SK-N-SH (cell line): ENCODE measurements around the gene SPATC1L. TPM values are rescaled to one million over a fixed set of nuclear protein-coding genes. Genes with fewer than 3 reads are reported as not detected.

Experiments
- CTCF ChIA-PET: fragments of 300-600, 350-600 bp; formaldehyde crosslinking; extraction: SDS; loops from one replicate; lab custom pipeline; 2021; lab: Yijun Ruan, JAX
- POLR2A ChIA-PET: fragments of 350-600 bp; sonication (Branson Sonifier 250); formaldehyde crosslinking; extraction: SDS; loops from one replicate; lab custom pipeline; 2020; ENCODE audit warnings: antibody characterized with exemption, inconsistent platforms; lab: Yijun Ruan, JAX
- DNase-seq: peaks from one replicate; pipeline ENCODE4 v3.0.0; 2012
- H2AFZ ChIP-seq: fragments of 200-600 bp; sonication (generic); 2 replicates; pipeline ENCODE4 v1.8.1; 2016; ENCODE audit warnings: antibody characterized with exemption, mild to moderate bottlenecking, low read depth
- H3F3A ChIP-seq: fragments of 200-600 bp; sonication (generic); replicated peaks from 2 replicates; pipeline ENCODE3; 2016; ENCODE audit warnings: antibody characterized with exemption, mild to moderate bottlenecking; ENCODE audit not compliant: insufficient read depth
- H3K27ac ChIP-seq, 2 experiments: fragments of 200-500 bp in 1 of 2; fragments of 200-600 bp in 1 of 2; sonication (Bioruptor generic) in 1 of 2; sonication (generic), shearing (Covaris generic) in 1 of 2; 2 replicates each; pipeline versions ENCODE4 v1.5.1 to v1.6.1; 2014 to 2016; ENCODE audit warnings: low read depth in 2 of 2, inconsistent platforms in 1 of 2, low read length in 1 of 2, mild to moderate bottlenecking in 1 of 2, mixed read lengths in 1 of 2
- H3K27me3 ChIP-seq: fragments of 200-600 bp; sonication (generic), shearing (Covaris generic); 2 replicates; pipeline ENCODE4 v1.6.1; 2016; ENCODE audit warnings: mixed run types; ENCODE audit not compliant: insufficient read depth
- H3K36me3 ChIP-seq, 2 experiments: fragments of 200-500 bp in 1 of 2; fragments of 200-600 bp in 1 of 2; sonication (Bioruptor generic) in 1 of 2; sonication (generic) in 1 of 2; replicated peaks in 1 of 2; 2 replicates each; pipeline versions ENCODE3 to v1.5.1; 2014 to 2016; ENCODE audit warnings: low read length in 1 of 2, mild to moderate bottlenecking in 1 of 2; ENCODE audit not compliant: insufficient read depth in 2 of 2, control insufficient read depth in 1 of 2
- H3K4me1 ChIP-seq, 2 experiments: fragments of 200-500 bp in 1 of 2; fragments of 200-600 bp in 1 of 2; sonication (Bioruptor generic) in 1 of 2; sonication (generic), shearing (Covaris generic) in 1 of 2; 2 replicates each; pipeline versions ENCODE4 v1.5.1 to v1.6.1; 2014 to 2016; ENCODE audit warnings: low read depth in 1 of 2, low read length in 1 of 2, mixed run types in 1 of 2; ENCODE audit not compliant: insufficient read depth in 2 of 2, control insufficient read depth in 1 of 2
- H3K4me2 ChIP-seq: fragments of 200-600 bp; sonication (generic), shearing (Covaris generic); 2 replicates; pipeline ENCODE4 v1.6.1; 2017; ENCODE audit warnings: mixed run types
- H3K4me3 ChIP-seq, 2 experiments: fragments of 200-500 bp in 1 of 2; fragments of 200-600 bp in 1 of 2; sonication (Bioruptor generic) in 1 of 2; sonication (generic), shearing (Covaris generic) in 1 of 2; 2 replicates each; pipeline versions ENCODE4 v1.5.1 to v1.8.1; 2014 to 2016; ENCODE audit warnings: low read depth in 2 of 2, inconsistent platforms in 1 of 2, low read length in 1 of 2, mild to moderate bottlenecking in 1 of 2, mixed read lengths in 1 of 2, moderate library complexity in 1 of 2
- H3K79me2 ChIP-seq: fragments of 200-600 bp; sonication (generic); 2 replicates; pipeline ENCODE4 v1.8.1; 2017; ENCODE audit warnings: mild to moderate bottlenecking; ENCODE audit not compliant: insufficient read depth
- H3K9ac ChIP-seq: fragments of 200-600 bp; sonication (generic); 2 replicates; pipeline ENCODE4 v1.6.1; 2017; ENCODE audit warnings: mixed run types
- H3K9me2 ChIP-seq: fragments of 200-600 bp; sonication (generic); 2 replicates; pipeline ENCODE4 v1.6.1; 2017; ENCODE audit warnings: mixed run types
- H3K9me3 ChIP-seq: fragments of 200-600 bp; sonication (generic); 2 replicates; pipeline ENCODE4 v1.6.1; 2017; ENCODE audit warnings: mixed run types, mild to moderate bottlenecking, moderate library complexity
- H4K20me1 ChIP-seq: fragments of 200-600 bp; sonication (generic); 2 replicates; pipeline ENCODE4 v1.6.1; 2017; ENCODE audit warnings: mild to moderate bottlenecking, mixed run types; ENCODE audit not compliant: insufficient read depth
- EP300 ChIP-seq, 2 experiments: IDR thresholded peaks; 2 replicates each; pipeline versions ENCODE4 v1.4.0 to v1.6.1; 2012; ENCODE audit warnings: borderline replicate concordance in 1 of 2, low read depth in 1 of 2, low read length in 1 of 2
- EZH2phosphoT487 ChIP-seq: fragments of 200-600 bp; sonication (generic); IDR thresholded peaks from 2 replicates; pipeline ENCODE4 v1.6.1; 2017; ENCODE audit warnings: low read depth, mixed run types, mild to moderate bottlenecking, antibody characterized with exemption, moderate library complexity, borderline replicate concordance
- MEF2A ChIP-seq: IDR thresholded peaks from 2 replicates; pipeline ENCODE4 v1.4.0; 2012; ENCODE audit warnings: low read depth, borderline replicate concordance
- NFIC ChIP-seq: IDR thresholded peaks from 2 replicates; pipeline ENCODE4 v1.4.0; 2012; ENCODE audit warnings: borderline replicate concordance
- NRF1 ChIP-seq: IDR thresholded peaks from 2 replicates; pipeline ENCODE4 v1.6.1; 2012; ENCODE audit warnings: low read depth, mild to moderate bottlenecking, low read length
- RCOR1 ChIP-seq: fragments of 150-350 bp; IDR thresholded peaks from 2 replicates; pipeline ENCODE4 v1.6.1; 2017; ENCODE audit warnings: antibody characterized with exemption, low read length
- RFX5 ChIP-seq: IDR thresholded peaks from 2 replicates; pipeline ENCODE4 v1.6.1; 2012; ENCODE audit warnings: mild to moderate bottlenecking, improper control_type of control experiment, low read length
- SIN3A ChIP-seq: IDR thresholded peaks from 2 replicates; pipeline ENCODE4 v1.6.1; 2012; ENCODE audit warnings: low read depth, mild to moderate bottlenecking, low read length, moderate library complexity, borderline replicate concordance
- SMC3 ChIP-seq: IDR thresholded peaks from 2 replicates; pipeline ENCODE4 v1.6.1; 2012; ENCODE audit warnings: low read depth, low read length, improper control_type of control experiment
- TAF1 ChIP-seq: IDR thresholded peaks from 2 replicates; pipeline ENCODE4 v1.6.1; 2012; ENCODE audit warnings: low read depth, mild to moderate bottlenecking, low read length, moderate library complexity, borderline replicate concordance
- YY1 ChIP-seq: IDR thresholded peaks from 2 replicates; pipeline ENCODE4 v1.4.0; 2012; ENCODE audit warnings: low read depth, mild to moderate bottlenecking
- WGBS: methylation state at CpG from one replicate; pipeline ENCODE4 v1.1.6; 2017; ENCODE audit warnings: low lambda C conversion rate; 5-methylcytosine and 5-hydroxymethylcytosine counted together
- polyA plus RNA-seq, 3 experiments: library from polyadenylated mRNA; depleted of rRNA; stranded (reverse); fragments of >200 nt; gene quantifications; 2 replicates each; pipeline ENCODE4 v1.2.3, GENCODE V29; 2012
- TF ChIP-seq, protein P1 (sequence below): IDR thresholded peaks from 2 replicates; pipeline ENCODE4 v1.6.1; 2012; ENCODE audit warnings: mild to moderate bottlenecking, low read depth, low read length, moderate library complexity
- TF ChIP-seq, protein P2 (sequence below): IDR thresholded peaks from 2 replicates; pipeline ENCODE4 v1.4.0; 2012; ENCODE audit warnings: low read depth, borderline replicate concordance
- TF ChIP-seq, protein P3 (sequence below): fragments of 150-350 bp; IDR thresholded peaks from 2 replicates; pipeline ENCODE4 v1.6.1; 2016; ENCODE audit warnings: mild to moderate bottlenecking, low read depth, low read length

The SPATC1L gene
- polyA plus RNA-seq, 1 of the 3 experiments (the other 2 are of a cell fraction) = 8.3 TPM

GRCh38 chr21:46212721-46213484 lies 28.6 kb upstream of the SPATC1L start:
- no peak for DNase-seq
- no peak overlapping the region for H3K4me3 ChIP-seq
- no peak overlapping the region for H3K4me2 ChIP-seq
- H3K9me2 ChIP-seq = no peaks in the 10 kb centered on the region
- H3K9ac ChIP-seq = no peak overlapping the region
- TF ChIP-seq NRF1 (no peak), SIN3A (no peak), EP300 (IDR thresholded peaks at IDR 0.05; ENCODE audit: borderline replicate concordance in 1 of 2, low read depth in 1 of 2, low read length in 1 of 2) (no peak), YY1 (no peak), RFX5 (no peak), NFIC (no peak), EZH2phosphoT487 (no peak), RCOR1 (no peak), TAF1 (no peak), SMC3 (no peak), MEF2A (no peak)
- TF ChIP-seq, protein P1, sequence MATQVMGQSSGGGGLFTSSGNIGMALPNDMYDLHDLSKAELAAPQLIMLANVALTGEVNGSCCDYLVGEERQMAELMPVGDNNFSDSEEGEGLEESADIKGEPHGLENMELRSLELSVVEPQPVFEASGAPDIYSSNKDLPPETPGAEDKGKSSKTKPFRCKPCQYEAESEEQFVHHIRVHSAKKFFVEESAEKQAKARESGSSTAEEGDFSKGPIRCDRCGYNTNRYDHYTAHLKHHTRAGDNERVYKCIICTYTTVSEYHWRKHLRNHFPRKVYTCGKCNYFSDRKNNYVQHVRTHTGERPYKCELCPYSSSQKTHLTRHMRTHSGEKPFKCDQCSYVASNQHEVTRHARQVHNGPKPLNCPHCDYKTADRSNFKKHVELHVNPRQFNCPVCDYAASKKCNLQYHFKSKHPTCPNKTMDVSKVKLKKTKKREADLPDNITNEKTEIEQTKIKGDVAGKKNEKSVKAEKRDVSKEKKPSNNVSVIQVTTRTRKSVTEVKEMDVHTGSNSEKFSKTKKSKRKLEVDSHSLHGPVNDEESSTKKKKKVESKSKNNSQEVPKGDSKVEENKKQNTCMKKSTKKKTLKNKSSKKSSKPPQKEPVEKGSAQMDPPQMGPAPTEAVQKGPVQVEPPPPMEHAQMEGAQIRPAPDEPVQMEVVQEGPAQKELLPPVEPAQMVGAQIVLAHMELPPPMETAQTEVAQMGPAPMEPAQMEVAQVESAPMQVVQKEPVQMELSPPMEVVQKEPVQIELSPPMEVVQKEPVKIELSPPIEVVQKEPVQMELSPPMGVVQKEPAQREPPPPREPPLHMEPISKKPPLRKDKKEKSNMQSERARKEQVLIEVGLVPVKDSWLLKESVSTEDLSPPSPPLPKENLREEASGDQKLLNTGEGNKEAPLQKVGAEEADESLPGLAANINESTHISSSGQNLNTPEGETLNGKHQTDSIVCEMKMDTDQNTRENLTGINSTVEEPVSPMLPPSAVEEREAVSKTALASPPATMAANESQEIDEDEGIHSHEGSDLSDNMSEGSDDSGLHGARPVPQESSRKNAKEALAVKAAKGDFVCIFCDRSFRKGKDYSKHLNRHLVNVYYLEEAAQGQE = no peak
- TF ChIP-seq, protein P2, sequence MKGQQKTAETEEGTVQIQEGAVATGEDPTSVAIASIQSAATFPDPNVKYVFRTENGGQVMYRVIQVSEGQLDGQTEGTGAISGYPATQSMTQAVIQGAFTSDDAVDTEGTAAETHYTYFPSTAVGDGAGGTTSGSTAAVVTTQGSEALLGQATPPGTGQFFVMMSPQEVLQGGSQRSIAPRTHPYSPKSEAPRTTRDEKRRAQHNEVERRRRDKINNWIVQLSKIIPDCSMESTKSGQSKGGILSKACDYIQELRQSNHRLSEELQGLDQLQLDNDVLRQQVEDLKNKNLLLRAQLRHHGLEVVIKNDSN = no peak
- TF ChIP-seq, protein P3, sequence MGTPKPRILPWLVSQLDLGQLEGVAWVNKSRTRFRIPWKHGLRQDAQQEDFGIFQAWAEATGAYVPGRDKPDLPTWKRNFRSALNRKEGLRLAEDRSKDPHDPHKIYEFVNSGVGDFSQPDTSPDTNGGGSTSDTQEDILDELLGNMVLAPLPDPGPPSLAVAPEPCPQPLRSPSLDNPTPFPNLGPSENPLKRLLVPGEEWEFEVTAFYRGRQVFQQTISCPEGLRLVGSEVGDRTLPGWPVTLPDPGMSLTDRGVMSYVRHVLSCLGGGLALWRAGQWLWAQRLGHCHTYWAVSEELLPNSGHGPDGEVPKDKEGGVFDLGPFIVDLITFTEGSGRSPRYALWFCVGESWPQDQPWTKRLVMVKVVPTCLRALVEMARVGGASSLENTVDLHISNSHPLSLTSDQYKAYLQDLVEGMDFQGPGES = no peak
- H3K36me3 ChIP-seq = peaks cover 0 to 27% of the 10 kb centered on the region in 2 experiments
- H3F3A ChIP-seq = no peaks in the 10 kb centered on the region
- H3K9me3 ChIP-seq = no peaks in the 10 kb centered on the region
- no peaks in the 10 kb centered on the region for H3K79me2 ChIP-seq
- no peaks in the 10 kb centered on the region for H3K27me3 ChIP-seq
- H3K4me1 ChIP-seq = peaks cover 0 to 22% of the 10 kb centered on the region in 2 experiments; a peak in 1 of 4 replicates
- ChIA-PET POLR2A (no interaction called here), CTCF (interaction anchor here (0.8 to 1.2 kb wide), 5 partner anchors 8 to 70 kb away, joined by 3 to 4 read pairs (median 3); no protein-coding TSS in a partner anchor)
- H2AFZ ChIP-seq = no peak overlapping the region
- H4K20me1 ChIP-seq = no peaks in the 10 kb centered on the region
- 94% methylated on average over 9 of the region's 18 CpGs for WGBS
- no peak overlapping the region; a peak in 1 of 4 replicates for H3K27ac ChIP-seq
